K562 (cell line): ENCODE results near the gene STX1B. TPM values are rescaled to one million over a fixed set of nuclear protein-coding genes. Genes with fewer than 3 reads are reported as not detected.

Experiments used
- ATAC-seq: fragments of 200-7000 bp; cut with Tn5 transposase; 3 replicates; pipeline ENCODE4 v1.9.1; 2020; ENCODE audit warnings: moderate library complexity
- BruUV-seq: library from RNA; stranded (reverse); fragments of 400-500 nt; replicated peaks from 2 replicates; lab custom pipeline; 2021; lab: Mats Ljungman, UMichigan
- CTCF ChIA-PET: fragments of 300-600 bp; formaldehyde crosslinking; extraction: SDS; loops from one replicate; lab custom pipeline; 2021; ENCODE audit warnings: low intra/inter-chr PET ratio; lab: Yijun Ruan, JAX
- POLR2A ChIA-PET: fragments of 300-600, 350-650 bp; sonication (Branson Sonifier 250); formaldehyde crosslinking; extraction: SDS; loops from one replicate; lab custom pipeline; 2021; ENCODE audit warnings: antibody characterized with exemption, inconsistent platforms; lab: Yijun Ruan, JAX
- DNase-seq, 4 experiments: peaks; one replicate each; pipeline versions ENCODE4 v3.0.0 to v3.0.0-alpha.2; 2011 to 2018; ENCODE audit warnings: low spot score in 3 of 4, mixed read lengths in 3 of 4; ENCODE audit errors: extremely low read depth in 1 of 4
- FAIRE-seq: peaks from 2 replicates; lab custom pipeline; 2011; peaks lifted over from hg19 to GRCh38; lab: Jason Lieb, UNC
- H2AFZ ChIP-seq: 2 replicates; pipeline ENCODE4 v1.6.0; 2011; ENCODE audit warnings: low read depth, low read length, control low read depth, inconsistent platforms
- H3K27ac ChIP-seq: fragments of 200-600 bp; 3 replicates; pipeline ENCODE4 v1.8.0; 2011; ENCODE audit warnings: low read depth, mild to moderate bottlenecking, control low read depth, inconsistent platforms, low read length, moderate library complexity, mixed read lengths; ENCODE audit errors: extremely low read depth
- H3K27me3 ChIP-seq, 2 experiments: fragments of 300-600 bp in 1 of 2; 2 replicates in 1 of 2; 3 replicates in 1 of 2; pipeline versions ENCODE4 v1.6.0 to v1.8.0; 2011; ENCODE audit warnings: inconsistent platforms in 2 of 2, low read length in 2 of 2, mild to moderate bottlenecking in 1 of 2, mixed read lengths in 1 of 2, moderate library complexity in 1 of 2; ENCODE audit not compliant: control insufficient read depth in 2 of 2, insufficient read depth in 2 of 2
- H3K36me3 ChIP-seq: fragments of 300-600 bp; 3 replicates; pipeline ENCODE4 v1.8.0; 2011; ENCODE audit warnings: mild to moderate bottlenecking, low read length, inconsistent platforms; ENCODE audit not compliant: control insufficient read depth, insufficient read depth
- H3K4me1 ChIP-seq, 2 experiments: fragments of 200-600 bp in 1 of 2; replicated peaks in 1 of 2; 2 replicates in 1 of 2; 3 replicates in 1 of 2; pipeline versions ENCODE4 v1.5.1 to v1.8.0; 2011; ENCODE audit warnings: inconsistent platforms in 2 of 2, low read length in 2 of 2, mild to moderate bottlenecking in 1 of 2, mixed read lengths in 1 of 2, moderate library complexity in 1 of 2; ENCODE audit not compliant: control insufficient read depth in 2 of 2, insufficient read depth in 2 of 2
- H3K4me2 ChIP-seq: 2 replicates; pipeline ENCODE4 v1.6.1; 2011; ENCODE audit warnings: low read length, control low read depth, inconsistent platforms, mixed read lengths; ENCODE audit not compliant: insufficient read depth
- H3K4me3 ChIP-seq: fragments of 200-600 bp; sonication (generic), shearing (Covaris generic); 2 replicates; pipeline ENCODE4 v1.5.1; 2016; ENCODE audit warnings: control low read depth, inconsistent platforms
- H3K79me2 ChIP-seq: fragments of 200-600 bp; 3 replicates; pipeline ENCODE4 v1.8.0; 2011; ENCODE audit warnings: low read length, inconsistent platforms; ENCODE audit not compliant: control insufficient read depth, insufficient read depth
- H3K9ac ChIP-seq, 2 experiments: 2 replicates each; pipeline versions ENCODE4 v1.6.0 to v1.6.1; 2011; ENCODE audit warnings: low read depth in 2 of 2, low read length in 2 of 2, control low read depth in 1 of 2, inconsistent platforms in 1 of 2, mild to moderate bottlenecking in 1 of 2, mixed read lengths in 1 of 2; ENCODE audit not compliant: insufficient read depth in 1 of 2
- H3K9me1 ChIP-seq: one replicate; pipeline ENCODE4 v1.6.0; 2011; ENCODE audit warnings: inconsistent platforms, mild to moderate bottlenecking, low read length, moderate library complexity; ENCODE audit not compliant: control insufficient read depth, insufficient read depth
- H3K9me3 ChIP-seq: replicated peaks from 2 replicates; pipeline ENCODE4 v1.5.1; 2011; ENCODE audit warnings: low read depth, low read length, inconsistent platforms; ENCODE audit not compliant: control insufficient read depth, insufficient read depth
- H4K20me1 ChIP-seq: replicated peaks from 2 replicates; pipeline ENCODE4 v1.6.1; 2011; ENCODE audit warnings: low read length, inconsistent platforms, mixed read lengths; ENCODE audit not compliant: control insufficient read depth, insufficient read depth
- CHD1 ChIP-seq: fragments of 200-600 bp; sonication (generic); IDR thresholded peaks from one replicate; pipeline ENCODE4 v1.6.1; 2012; ENCODE audit warnings: mild to moderate bottlenecking, moderate library complexity, low read length, inconsistent platforms
- FOXA3 ChIP-seq, 2 experiments: fragments of 450-650 bp in 1 of 2; sonication (generic) in 1 of 2; formaldehyde crosslinking; IDR thresholded peaks in 1 of 2; conservative IDR thresholded peaks in 1 of 2; 2 replicates each; pipeline versions ENCODE4 v1.4.0 to v1.8.0; 2020 to 2022; ENCODE audit warnings: mild to moderate bottlenecking in 2 of 2, missing genetic modification reagents in 1 of 2
- RBFOX2 ChIP-seq: fragments of 200-400 bp; formaldehyde crosslinking; IDR thresholded peaks from 2 replicates; pipeline ENCODE4 v1.6.1; 2017; ENCODE audit warnings: low read depth, mild to moderate bottlenecking, low read length, moderate library complexity
- ZBTB7A ChIP-seq: IDR thresholded peaks from 2 replicates; pipeline ENCODE4 v1.6.1; 2011; ENCODE audit warnings: low read depth, mild to moderate bottlenecking, low read length, moderate library complexity, borderline replicate concordance; ENCODE audit not compliant: control insufficient read depth
- ZNF12 ChIP-seq: sonication (generic); formaldehyde crosslinking; IDR thresholded peaks from 2 replicates; pipeline ENCODE4 v1.4.0; 2020; ENCODE audit warnings: mild to moderate bottlenecking, missing genetic modification reagents
- WGBS: fragments of 100-300 bp; shearing (Covaris generic); methylation state at CpG from one replicate; pipeline ENCODE4 v1.1.6; 2016; ENCODE audit warnings: low coverage, mixed read lengths; ENCODE audit not compliant: insufficient coverage; ENCODE audit errors: missing lambda C conversion rate; 5-methylcytosine and 5-hydroxymethylcytosine counted together
- in situ Hi-C: fragments of 300-500 bp; cut with MboI; formaldehyde crosslinking; loops from 4 replicates; pipeline ENCODE4 v1.15.0; 2018; ENCODE audit warnings: inconsistent platforms, mixed read lengths
- intact Hi-C: fragments of 100-400 bp; cut with micrococcal nuclease; formaldehyde crosslinking; loops from 2 replicates; pipeline ENCODE4 v1.14.2; 2022
- polyA plus RNA-seq, 8 experiments: library from polyadenylated mRNA; depleted of rRNA in 4 of 8; stranded (reverse) in 5 of 8; unstranded in 3 of 8; fragments of >200 nt; fragmentation: Nextera tagmentation in 2 of 8; fragmentation: Illumina TruSeq in 1 of 8; extraction: Ambion mirVana in 2 of 8; extraction: Trizol in 1 of 8; gene quantifications; 2 replicates each; pipeline versions ENCODE4 v1.2.1 to v1.2.3, GENCODE V29; 2011 to 2014; ENCODE audit warnings: inconsistent platforms in 1 of 8, missing spikeins in 1 of 8
- total RNA-seq, 7 experiments: library from RNA; depleted of rRNA in 6 of 7; stranded (reverse); fragments of >200 nt in 6 of 7; fragmentation: Illumina TruSeq in 2 of 7; extraction: Trizol in 2 of 7; gene quantifications; 2 replicates each; pipeline versions ENCODE4 v1.2.1 to v1.2.3, GENCODE V29; 2011 to 2021; ENCODE audit warnings: low replicate concordance in 1 of 7
- TF ChIP-seq, protein P1 (sequence below): sonication (generic); IDR thresholded peaks from 2 replicates; pipeline ENCODE4 v1.6.1; 2016
- TF ChIP-seq, protein P2 (sequence below), 3 experiments: fragments of 200-800 bp in 1 of 3; sonication (Bioruptor generic) in 1 of 3; sonication (generic) in 1 of 3; formaldehyde crosslinking in 1 of 3; IDR thresholded peaks; 2 replicates each; pipeline versions ENCODE4 v1.6.1 to v1.8.0; 2016 to 2022; ENCODE audit warnings: mild to moderate bottlenecking in 2 of 3, missing compliant biosample characterization in 2 of 3, missing genetic modification characterization in 2 of 3, missing genetic modification reagents in 1 of 3

STX1B gene
- total and polyA plus RNA-seq, 9 of the 15 experiments (the other 6 are each of a cell fraction or from before 2014, with no cell fraction given), result 0.07 to 2.5 (median 0.86) TPM

DNA sequence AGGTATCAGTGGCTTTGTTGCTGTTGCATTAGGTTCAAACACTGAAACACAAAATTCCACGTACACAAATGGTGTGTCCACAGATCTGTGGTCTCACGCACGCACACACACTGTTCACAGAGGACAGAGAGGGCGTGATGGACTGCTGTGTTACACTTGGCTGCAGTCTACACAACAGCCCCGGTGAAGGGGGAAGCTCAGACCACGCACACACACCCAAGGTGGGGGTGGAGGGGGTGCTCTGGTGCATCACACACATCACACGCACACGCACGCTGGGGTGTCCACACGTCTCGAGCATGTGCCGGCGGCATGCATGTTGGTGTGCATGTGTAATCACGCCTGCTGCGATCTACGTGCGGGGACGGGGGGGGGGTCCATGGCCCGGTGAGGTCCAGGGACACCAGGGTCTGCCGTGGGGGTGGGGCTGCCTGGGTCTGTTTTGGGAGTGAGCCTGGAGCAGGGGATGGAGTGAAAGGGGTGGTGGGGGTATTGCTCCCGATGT is 18.1 kb downstream of the STX1B start:
- H2AFZ ChIP-seq, result peak overlapping the region; percentile 67
- TF ChIP-seq ZNF12 (CRISPR knock-in tag), result no peak
- no peak for TF ChIP-seq CHD1
- TF ChIP-seq RBFOX2, result 0 out of 2 replicates have a peak, but pooled peaks have one; percentile 2
- TF ChIP-seq FOXA3 (CRISPR knock-in tag; conservative IDR thresholded peaks at IDR 0.05 in 1 of 2, IDR thresholded peaks at IDR 0.05 in 1 of 2), result 0 out of 4 replicates have a peak, but pooled peaks of 1 of the 2 experiments have one; percentile 36
- TF ChIP-seq, protein P1, sequence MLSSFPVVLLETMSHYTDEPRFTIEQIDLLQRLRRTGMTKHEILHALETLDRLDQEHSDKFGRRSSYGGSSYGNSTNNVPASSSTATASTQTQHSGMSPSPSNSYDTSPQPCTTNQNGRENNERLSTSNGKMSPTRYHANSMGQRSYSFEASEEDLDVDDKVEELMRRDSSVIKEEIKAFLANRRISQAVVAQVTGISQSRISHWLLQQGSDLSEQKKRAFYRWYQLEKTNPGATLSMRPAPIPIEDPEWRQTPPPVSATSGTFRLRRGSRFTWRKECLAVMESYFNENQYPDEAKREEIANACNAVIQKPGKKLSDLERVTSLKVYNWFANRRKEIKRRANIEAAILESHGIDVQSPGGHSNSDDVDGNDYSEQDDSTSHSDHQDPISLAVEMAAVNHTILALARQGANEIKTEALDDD, result no peak
- TF ChIP-seq, protein P2, sequence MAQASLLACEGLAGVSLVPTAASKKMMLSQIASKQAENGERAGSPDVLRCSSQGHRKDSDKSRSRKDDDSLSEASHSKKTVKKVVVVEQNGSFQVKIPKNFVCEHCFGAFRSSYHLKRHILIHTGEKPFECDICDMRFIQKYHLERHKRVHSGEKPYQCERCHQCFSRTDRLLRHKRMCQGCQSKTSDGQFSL (CRISPR knock-in tag; IDR thresholded peaks at IDR 0.05), result peak; percentile 71; the same call in 1 of the 2 replicates
- TF ChIP-seq, protein P2 (tag; IDR thresholded peaks at IDR 0.05), result 0 out of 4 replicates have a peak, but pooled peaks of 1 of the 2 experiments have one; percentile 19
- TF ChIP-seq ZBTB7A, result peak; percentile 18; the same call in 1 of the 2 replicates
- TF ChIP-seq, all 486 proteins: peak for 4
- FAIRE-seq (no peak), ATAC-seq (no peak), DNase-seq (no peak)
- peak overlapping the region; percentile 61; the same call in 1 of the 3 replicates for H3K27ac ChIP-seq
- peaks cover 6% of the 10 kb centered on the region; the same call in 1 of the 3 replicates for H3K36me3 ChIP-seq
- H3K27me3 ChIP-seq, result no peaks in the 10 kb centered on the region
- peaks cover 3% of the 10 kb centered on the region; the same call in 2 of the 3 replicates for H3K79me2 ChIP-seq
- H4K20me1 ChIP-seq, result no peaks in the 10 kb centered on the region
- no peaks in the 10 kb centered on the region for H3K9me3 ChIP-seq
- intact Hi-C loops (loop anchor here (5.0 kb wide), 2 partner anchors 40 to 80 kb away; partner anchors contain the start of genes STX4, ZNF646 and ZNF668), in situ Hi-C loops (loop anchor here (10.0 to 25.0 kb wide), 2 partner anchors 322 to 445 kb away; partner anchors contain the start of genes COX6A2 and ZNF843)
- POLR2A ChIA-PET, result interaction anchor here (0.7 to 1.6 kb wide), 3 partner anchors 99 to 199 kb away, joined by 3 to 5 read pairs (median 3); partner anchors contain the start of gene FUS
- CTCF ChIA-PET, result no interaction called here
- H3K4me3 ChIP-seq, result no peak overlapping the region
- peaks cover 22 to 53% of the 10 kb centered on the region in 2 experiments for H3K4me1 ChIP-seq
- 80% methylated on average over 13 of the region's 21 CpGs for WGBS
- H3K9ac ChIP-seq, result peak overlapping the region in 1 of 2 experiments; percentile 23; a peak in 1 of 4 replicates
- H3K9me1 ChIP-seq, result no peaks in the 10 kb centered on the region
- peak overlapping the region; percentile 62; the same call in 1 of the 2 replicates for H3K4me2 ChIP-seq
- no TSS peak for BruUV-seq
